Gastrocnemius medialis (tissue), 4 donors: ENCODE data around the gene NUMB. TPM values are rescaled to one million over a fixed set of nuclear protein-coding genes. Genes with fewer than 3 reads are reported as not detected.

Source experiments
- ATAC-seq, 2 donors: fragments of 150-250 bp; one replicate each; pipeline ENCODE4 v1.9.1; 2016
- DNase-seq, 2 donors: peaks; one replicate each; pipeline ENCODE4 v3.0.0-alpha.2; 2019
- H3K27ac ChIP-seq, 4 donors: fragments of 200-600 bp; sonication (generic); 1 replicate in 1 of 4; 2 replicates in 3 of 4; pipeline ENCODE4 v1.5.1; 2016 to 2018; ENCODE audit warnings: mild to moderate bottlenecking in 2 of 4, moderate library complexity in 1 of 4
- H3K27me3 ChIP-seq, 3 donors: fragments of 200-600 bp; sonication (generic) in 2 of 3; 1 replicate in 1 of 3; 2 replicates in 2 of 3; pipeline versions ENCODE4 v1.5.1 to v1.6.0; 2016 to 2019; ENCODE audit warnings: mild to moderate bottlenecking in 1 of 3, moderate library complexity in 1 of 3
- H3K36me3 ChIP-seq, 2 donors: fragments of 200-600 bp; sonication (generic) in 1 of 2; one replicate each; pipeline ENCODE4 v1.5.1; 2017 to 2018
- H3K4me1 ChIP-seq, 2 donors: fragments of 200-600 bp; sonication (generic) in 1 of 2; one replicate each; pipeline ENCODE4 v1.5.1; 2016 to 2017; ENCODE audit warnings: mild to moderate bottlenecking in 2 of 2
- H3K4me3 ChIP-seq, 4 donors: fragments of 200-600 bp; sonication (generic) in 3 of 4; 1 replicate in 1 of 4; 2 replicates in 3 of 4; pipeline ENCODE4 v1.5.1; 2016 to 2019; ENCODE audit warnings: mild to moderate bottlenecking in 2 of 4
- H3K9me3 ChIP-seq, 3 donors: fragments of 200-600 bp; sonication (generic) in 2 of 3; 1 replicate in 1 of 3; 2 replicates in 2 of 3; pipeline ENCODE4 v1.5.1; 2016 to 2019
- CTCF ChIP-seq, 5 experiments: fragments of 450-650 bp in 3 of 5; fragments of 200-600 bp in 2 of 5; sonication (generic) in 2 of 5; IDR thresholded peaks in 4 of 5; conservative IDR thresholded peaks in 1 of 5; 1 replicate in 4 of 5; 2 replicates in 1 of 5; pipeline ENCODE4 v1.5.1; 2016 to 2019; ENCODE audit warnings: antibody characterized with exemption in 5 of 5, mild to moderate bottlenecking in 3 of 5, moderate library complexity in 3 of 5
- POLR2A ChIP-seq, 2 donors: fragments of 450-650 bp; IDR thresholded peaks; one replicate each; pipeline ENCODE4 v1.6.1; 2017; ENCODE audit warnings: antibody characterized with exemption in 2 of 2, mild to moderate bottlenecking in 2 of 2, moderate library complexity in 2 of 2
- in situ Hi-C, 4 donors: fragments of 200-750 bp; cut with MboI; loops; one replicate each; pipeline versions ENCODE4 v1.15.0 to v1.8.0; 2017; ENCODE audit warnings: low sequenced_read_pairs in 4 of 4
- intact Hi-C: fragments of 100-400 bp; cut with DNase I; formaldehyde crosslinking; loops from one replicate; pipeline ENCODE4 v1.15.1; 2023; ENCODE audit warnings: low total_unique reads
- total RNA-seq, 4 donors: library from RNA; depleted of rRNA; stranded (reverse); fragments of >200 nt; gene quantifications; one replicate each; pipeline versions ENCODE4 v1.1.0 to v1.2.3, GENCODE V29; 2016

NUMB gene
- 10 to 100 TPM; 14.3 to 29.8 (median 23.6) TPM for total RNA-seq

GRCh38 chr14:73458183-73458976, at the start of gene NUMB:
NUMB (minus strand) TSS chr14:73458546; CDS start chr14:73355751, 102,795 bp downstream.
- intact Hi-C loops (loop anchor here (1.0 kb wide), 2 partner anchors 32 to 561 kb away; partner anchors contain the start of genes BBOF1, ENTPD5 and RIOX1), in situ Hi-C loops (loop anchor here in 1 of 4 donors (25.0 kb wide), 1 partner anchor 296 kb away; no protein-coding TSS in a partner anchor)
- TF ChIP-seq CTCF (IDR thresholded peaks at IDR 0.05 in 4 of 5, conservative IDR thresholded peaks at IDR 0.05 in 1 of 5), result peak in 3 of 5 experiments; percentile 12 to 27 (median 15)
- peak; percentile 78 to 85 for TF ChIP-seq POLR2A (IDR thresholded peaks at IDR 0.05)
- Histone ChIP-seq H3K4me3 (peak within 1 kb of the TSS; percentile 78 to 94 (median 90)), H3K27ac (peak within 1 kb of the TSS; percentile 90 to 94 (median 92)), H3K9me3 (no peaks in the 10 kb centered on the region), H3K36me3 (no peaks in the 10 kb centered on the region), H3K4me1 (peaks cover 50 to 71% of the 10 kb centered on the region in 2 donors), H3K27me3 (no peaks in the 10 kb centered on the region)
- DNase-seq, result peak; percentile 99
- peak; percentile 98 to 99 for ATAC-seq

GRCh38 chr14:73503648-73504047, 45.3 kb upstream of the NUMB start:
- H3K36me3 ChIP-seq, result peaks cover 0 to 5% of the 10 kb centered on the region in 2 donors
- in situ Hi-C loops, result loop anchor here in 3 of 4 donors (10.0 to 25.0 kb wide), 4 partner anchors 61 to 334 kb away; partner anchors contain the start of gene ACOT2 (in 1 of the 3)

GRCh38 chr14:73502017-73502619, 43.8 kb upstream of the NUMB start:
- in situ Hi-C loops, result loop anchor here in 3 of 4 donors (10.0 to 25.0 kb wide), 4 partner anchors 63 to 335 kb away; partner anchors contain the start of gene ACOT2 (in 1 of the 3)
- intact Hi-C loops, result no loop called here
- ATAC-seq (no peak), DNase-seq (no peak)
- Histone ChIP-seq H3K4me3 (no peak overlapping the region), H3K27ac (no peak overlapping the region), H3K36me3 (peaks cover 0 to 5% of the 10 kb centered on the region in 2 donors), H3K27me3 (no peaks in the 10 kb centered on the region), H3K4me1 (no peaks in the 10 kb centered on the region), H3K9me3 (no peaks in the 10 kb centered on the region)
- TF ChIP-seq CTCF (IDR thresholded peaks at IDR 0.05 in 4 of 5, conservative IDR thresholded peaks at IDR 0.05 in 1 of 5) (no peak), POLR2A (IDR thresholded peaks at IDR 0.05) (no peak)

More at GRCh38 chr14:73503648-73504047, 45.3 kb upstream of the NUMB start:
- no peaks in the 10 kb centered on the region for H3K4me1 ChIP-seq
- TF ChIP-seq CTCF (IDR thresholded peaks at IDR 0.05 in 4 of 5, conservative IDR thresholded peaks at IDR 0.05 in 1 of 5), result no peak
- TF ChIP-seq POLR2A (IDR thresholded peaks at IDR 0.05), result no peak
- H3K27ac ChIP-seq, result no peak overlapping the region
- no peaks in the 10 kb centered on the region for H3K27me3 ChIP-seq
- intact Hi-C loops, result no loop called here
- no peaks in the 10 kb centered on the region for H3K9me3 ChIP-seq
- ATAC-seq, result no peak
- no peak overlapping the region for H3K4me3 ChIP-seq
- DNase-seq, result no peak

GRCh38 chr14:73500360-73500759, 42.0 kb upstream of the NUMB start:
- Histone ChIP-seq H3K9me3 (no peaks in the 10 kb centered on the region), H3K27me3 (no peaks in the 10 kb centered on the region), H3K27ac (no peak overlapping the region), H3K4me3 (no peak overlapping the region), H3K36me3 (peaks cover 0 to 5% of the 10 kb centered on the region in 2 donors), H3K4me1 (no peaks in the 10 kb centered on the region)
- DNase-seq (no peak), ATAC-seq (no peak)
- intact Hi-C loops, result no loop called here
- in situ Hi-C loops, result loop anchor here in 3 of 4 donors (10.0 to 25.0 kb wide), 4 partner anchors 64 to 337 kb away; partner anchors contain the start of gene ACOT2 (in 1 of the 3)
- no peak for TF ChIP-seq CTCF (IDR thresholded peaks at IDR 0.05 in 4 of 5, conservative IDR thresholded peaks at IDR 0.05 in 1 of 5)
- no peak for TF ChIP-seq POLR2A (IDR thresholded peaks at IDR 0.05)
